ENCODE results near the gene ZNF462.

- no peak for TF ChIP-seq POLR2A (IDR thresholded peaks at IDR 0.05)
- TF ChIP-seq CTCF (IDR thresholded peaks at IDR 0.05) = no peak
- no peak for TF ChIP-seq EP300 (IDR thresholded peaks at IDR 0.05)
Observed at GRCh38 chr9:106893088-106893487, 30.1 kb downstream of the ZNF462 start.

Measured in tibial nerve (tissue), 4 donors.